Activated T-helper 1 cell treated with Interleukin-2 at 50 U/mL for 16 hours (primary cell): Measurements from ENCODE around the gene MLH1.
"Not testable (repeated sequence)": the region's sequence is repeated elsewhere in the genome, so short reads cannot be mapped to it uniquely, and the experiment has no call there.

Source experiments
- DNase-seq: peaks from one replicate; pipeline ENCODE4 v3.0.0-alpha.2; 2020; ENCODE audit warnings: low read depth

MLH1 gene

DNA sequence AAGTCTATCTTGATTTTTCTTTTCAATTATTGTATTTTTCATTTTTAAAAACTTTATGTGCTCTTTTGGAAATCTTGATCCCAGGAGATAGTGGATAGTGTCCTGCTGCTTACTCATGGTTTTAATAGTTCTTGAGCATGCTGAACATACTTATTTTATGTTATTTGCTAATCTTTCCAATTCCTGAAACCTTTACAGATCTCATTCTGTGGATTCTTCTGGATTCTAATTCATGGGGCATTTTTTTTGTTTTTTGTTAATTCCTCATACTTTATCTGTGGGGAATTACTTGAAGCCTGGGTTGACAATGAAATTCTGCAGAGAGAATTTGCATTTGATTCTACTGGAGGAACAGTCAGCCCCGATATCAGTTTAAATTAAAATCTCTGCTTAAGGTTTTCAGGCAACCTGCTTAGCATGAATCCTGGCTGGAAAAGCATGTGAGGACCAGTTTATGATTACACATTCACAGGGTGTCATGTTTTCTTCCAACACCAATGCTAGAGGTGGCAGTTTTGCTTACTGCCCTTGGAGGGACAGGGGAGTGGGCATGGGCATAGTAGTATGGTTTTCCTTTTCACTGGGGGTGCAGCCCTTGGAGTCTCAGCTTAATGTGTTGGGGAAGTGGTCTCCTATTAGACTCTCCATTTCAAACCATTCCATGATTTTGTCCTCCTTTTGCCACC, 46.0 kb downstream of the MLH1 start:
- DNase-seq, result no peak

DNA sequence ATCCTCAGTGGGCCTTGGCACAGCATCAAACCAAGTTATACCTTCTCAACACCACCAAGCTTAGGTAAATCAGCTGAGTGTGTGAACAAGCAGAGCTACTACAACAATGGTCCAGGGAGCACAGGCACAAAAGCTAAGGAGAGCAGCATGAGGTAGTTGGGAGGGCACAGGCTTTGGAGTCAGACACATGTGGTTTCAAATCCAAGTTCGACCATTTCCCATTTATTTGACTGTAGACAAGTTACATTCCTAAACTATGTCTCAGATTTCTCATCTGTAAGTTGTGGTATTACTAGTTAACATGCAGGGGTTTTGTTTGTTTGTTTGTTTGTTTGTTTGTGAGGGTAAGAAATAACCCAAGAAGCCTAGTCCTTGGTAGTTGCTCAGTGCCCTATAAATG, 46.9 kb downstream of the MLH1 start:
- DNase-seq, result no peak

DNA sequence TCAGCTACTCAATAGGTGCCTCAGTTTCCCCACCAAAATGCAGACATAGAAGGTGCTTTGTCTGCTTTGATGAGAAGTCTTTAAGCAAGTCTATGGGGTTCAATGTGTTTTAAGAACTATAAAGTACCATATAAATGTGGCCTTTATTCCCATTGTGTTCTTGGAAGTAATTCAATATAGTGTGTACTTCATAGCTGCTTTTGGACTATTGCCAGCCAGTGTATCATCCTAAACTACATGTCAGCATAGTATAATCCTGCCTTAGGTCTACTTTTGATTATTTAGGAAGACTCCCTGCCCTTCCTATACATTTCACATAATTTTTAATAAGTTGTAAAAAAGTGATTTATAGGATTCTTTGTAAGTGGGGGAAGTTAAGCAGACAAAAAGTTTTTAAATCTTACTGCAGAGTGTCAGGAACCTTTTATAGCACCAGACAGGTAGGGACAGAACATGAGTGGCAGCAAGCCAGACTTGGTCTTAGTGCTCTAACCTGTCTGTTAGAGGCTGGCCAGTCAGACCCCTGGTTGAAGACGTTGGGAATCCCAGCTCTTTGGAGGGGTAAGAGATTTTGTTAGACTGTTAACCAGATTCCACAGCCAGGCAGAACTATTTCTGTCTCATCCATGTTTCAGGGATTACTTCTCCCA, 48.4 kb downstream of the MLH1 start:
- no peak for DNase-seq

DNA sequence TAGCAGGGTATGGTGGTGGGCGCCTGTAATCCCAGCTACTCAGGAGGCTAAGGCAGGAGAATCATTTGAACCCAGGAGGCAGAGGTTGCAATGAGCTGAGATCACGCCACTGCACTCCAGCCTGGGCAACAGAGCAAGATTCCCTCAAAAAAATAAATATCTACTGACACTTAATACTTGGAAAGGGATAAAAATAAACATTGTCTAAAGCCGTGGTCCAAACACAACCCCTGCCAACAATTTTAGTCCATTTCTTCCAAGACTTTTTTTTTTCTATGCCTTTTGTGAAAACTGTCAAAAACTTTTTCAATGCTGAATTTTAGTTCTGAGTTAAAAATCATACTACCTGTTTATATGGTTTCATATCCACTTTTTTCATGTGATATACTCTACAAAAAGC, 49.4 kb downstream of the MLH1 start:
- DNase-seq, result not testable (repeated sequence)

DNA sequence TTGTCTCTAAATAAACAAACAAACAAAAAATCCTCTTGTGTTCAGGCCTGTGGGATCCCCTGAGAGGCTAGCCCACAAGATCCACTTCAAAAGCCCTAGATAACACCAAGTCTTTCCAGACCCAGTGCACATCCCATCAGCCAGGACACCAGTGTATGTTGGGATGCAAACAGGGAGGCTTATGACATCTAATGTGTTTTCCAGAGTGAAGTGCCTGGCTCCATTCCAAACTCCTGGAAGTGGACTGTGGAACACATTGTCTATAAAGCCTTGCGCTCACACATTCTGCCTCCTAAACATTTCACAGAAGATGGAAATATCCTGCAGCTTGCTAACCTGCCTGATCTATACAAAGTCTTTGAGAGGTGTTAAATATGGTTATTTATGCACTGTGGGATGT, 57.0 kb downstream of the MLH1 start:
- no peak for DNase-seq

DNA sequence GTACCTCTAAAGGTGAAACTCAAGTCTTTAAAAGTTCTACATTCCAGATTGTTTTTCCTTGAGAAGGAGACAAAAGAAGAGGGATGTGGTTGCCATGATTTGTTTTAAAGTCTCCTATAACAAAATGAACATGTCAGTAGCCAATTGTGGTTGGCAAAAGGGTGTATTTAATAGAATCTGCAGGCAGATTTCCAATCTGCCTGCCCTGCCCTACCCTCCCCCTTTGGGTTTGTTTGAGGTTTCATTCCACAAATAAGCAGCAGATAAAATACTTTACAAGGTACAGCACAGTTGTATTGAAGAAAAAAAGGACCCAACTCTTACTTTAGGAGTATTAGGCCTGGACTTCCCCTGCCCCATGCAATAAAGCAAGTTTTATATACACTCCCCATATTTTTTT, 59.5 kb downstream of the MLH1 start:
- no peak for DNase-seq

DNA sequence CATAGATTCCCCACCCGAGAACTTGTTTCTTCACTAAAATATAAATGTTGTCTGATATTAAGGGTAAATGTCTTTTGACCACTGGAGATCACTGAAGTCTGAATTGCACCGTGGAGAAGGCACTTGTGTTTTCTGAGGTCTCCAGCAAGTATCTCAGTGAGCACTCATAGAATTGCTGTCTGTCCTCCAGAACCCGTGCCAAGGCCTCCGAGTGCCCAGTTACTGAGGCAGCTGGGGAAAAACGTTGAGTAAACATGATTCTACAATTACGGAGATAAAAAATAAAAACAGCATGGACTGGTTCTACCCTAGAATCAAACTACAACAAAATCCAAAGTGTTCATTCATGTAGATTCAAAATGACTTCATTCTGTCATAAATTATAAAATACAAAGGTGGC, 60.0 kb downstream of the MLH1 start:
- DNase-seq, result no peak

DNA sequence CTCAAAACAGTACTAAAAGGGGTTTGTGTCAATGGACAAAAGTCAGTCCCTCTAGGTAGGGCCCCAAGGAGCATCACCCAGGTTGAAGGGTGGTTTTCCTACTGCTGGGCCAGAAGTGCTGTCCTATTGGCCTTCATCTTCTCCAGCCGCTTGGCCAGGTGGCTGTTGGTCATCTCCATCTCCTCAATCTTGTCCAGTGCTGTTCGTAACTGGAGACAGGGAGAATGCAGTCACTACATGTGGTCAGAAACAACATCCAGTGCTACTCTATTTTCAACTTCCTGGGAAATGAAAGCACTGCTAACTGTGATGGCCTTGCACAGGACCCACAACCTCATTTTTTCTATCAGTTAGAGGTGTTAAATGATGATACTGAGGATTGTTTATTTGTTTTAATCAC, 60.4 kb downstream of the MLH1 start:
- no peak for DNase-seq

DNA sequence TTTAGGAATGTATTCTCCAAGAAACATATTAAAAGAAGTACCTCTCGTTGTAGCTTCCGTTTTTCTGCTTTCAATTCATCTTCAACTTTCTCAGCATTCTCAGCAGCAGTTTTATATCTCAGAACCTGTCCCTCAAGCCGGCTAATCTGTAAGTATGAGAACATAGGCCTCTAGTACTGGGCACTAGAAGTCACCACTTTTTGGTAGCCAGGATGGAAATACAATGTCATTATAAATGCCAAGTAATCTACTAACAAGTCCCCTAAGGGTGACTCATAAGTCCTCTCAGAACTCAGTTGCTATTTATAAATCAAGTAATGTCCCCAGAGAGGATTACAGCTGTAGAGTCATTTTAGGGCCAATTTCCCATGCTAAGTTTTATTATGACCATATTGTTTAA, 61.1 kb downstream of the MLH1 start:
- DNase-seq, result no peak

DNA sequence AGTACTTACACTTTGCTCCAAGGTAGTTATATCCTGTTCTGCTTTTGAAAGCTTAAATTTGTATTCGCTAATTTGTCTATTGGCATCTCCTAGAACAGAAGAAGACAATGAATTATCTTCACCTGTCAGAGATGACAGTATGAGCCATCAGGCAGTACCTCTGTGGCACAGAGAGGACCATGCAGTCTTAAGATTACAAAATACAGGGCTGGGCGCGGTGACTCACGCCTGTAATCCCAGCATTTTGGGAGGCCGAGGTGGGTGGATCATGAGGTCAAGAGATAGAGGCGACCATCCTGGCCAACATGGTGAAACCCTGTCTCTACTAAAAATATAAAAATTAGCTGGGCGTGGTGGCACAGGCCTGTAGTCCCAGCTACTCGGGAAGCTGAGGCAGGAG, 61.8 kb downstream of the MLH1 start:
- DNase-seq, result not testable (repeated sequence)

DNA sequence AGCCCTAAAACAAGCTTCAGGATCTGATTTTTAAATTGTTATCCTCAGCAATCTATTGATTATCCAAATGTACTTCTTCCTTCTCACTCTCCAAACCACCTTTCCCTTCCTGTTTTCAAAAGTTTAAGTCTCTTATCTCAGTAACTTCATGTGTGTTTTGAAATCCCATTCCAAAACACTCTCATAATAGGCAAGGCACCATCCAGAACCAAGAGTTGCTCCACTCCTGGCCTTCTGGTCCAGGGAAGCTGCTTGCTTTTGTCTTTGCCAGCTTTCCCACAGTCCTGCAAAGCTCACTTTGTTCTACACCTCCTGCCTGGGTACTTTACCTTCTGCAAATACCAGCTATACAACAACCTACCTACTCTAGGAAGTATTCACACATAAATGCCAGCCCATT, 63.5 kb downstream of the MLH1 start:
- DNase-seq, result no peak

DNA sequence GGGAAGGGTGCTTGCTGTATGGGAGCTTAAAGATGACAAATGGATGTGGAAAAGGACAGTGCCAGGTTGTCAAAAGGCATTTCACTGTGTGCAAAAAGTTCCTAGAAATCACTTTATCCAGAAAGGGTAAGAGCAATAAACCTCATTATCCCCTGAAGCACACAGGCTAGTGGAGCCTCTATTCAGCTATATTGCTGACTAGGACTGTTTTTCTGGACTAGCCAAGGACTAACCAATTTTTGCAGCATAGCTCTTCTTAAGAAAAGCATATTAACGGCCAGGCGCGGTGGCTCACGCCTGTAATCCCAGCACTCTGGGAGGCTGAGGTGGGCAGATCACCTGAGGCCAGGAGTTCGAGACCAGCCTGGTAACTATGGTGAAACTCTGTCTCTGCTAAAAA, 64.8 kb downstream of the MLH1 start:
- no peak for DNase-seq

DNA sequence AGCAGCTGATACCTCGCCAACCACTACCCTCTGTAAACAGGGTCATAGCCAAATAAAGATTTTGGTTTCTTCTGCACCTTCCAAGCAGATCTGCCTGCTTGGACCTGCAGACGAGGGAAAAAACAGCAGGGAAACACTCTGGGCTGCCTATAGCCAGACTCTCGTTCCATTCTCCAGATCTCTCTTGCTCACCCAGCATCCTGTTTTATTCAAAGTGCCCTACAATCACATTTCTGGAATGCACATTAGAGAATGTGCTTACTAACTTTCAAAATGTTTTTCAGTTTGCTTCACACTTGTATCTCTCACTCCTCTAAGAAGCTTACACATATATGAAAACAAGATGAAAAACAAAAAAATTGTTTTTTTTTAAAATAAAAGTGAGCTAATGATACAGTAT, 71.4 kb downstream of the MLH1 start:
- no peak for DNase-seq

DNA sequence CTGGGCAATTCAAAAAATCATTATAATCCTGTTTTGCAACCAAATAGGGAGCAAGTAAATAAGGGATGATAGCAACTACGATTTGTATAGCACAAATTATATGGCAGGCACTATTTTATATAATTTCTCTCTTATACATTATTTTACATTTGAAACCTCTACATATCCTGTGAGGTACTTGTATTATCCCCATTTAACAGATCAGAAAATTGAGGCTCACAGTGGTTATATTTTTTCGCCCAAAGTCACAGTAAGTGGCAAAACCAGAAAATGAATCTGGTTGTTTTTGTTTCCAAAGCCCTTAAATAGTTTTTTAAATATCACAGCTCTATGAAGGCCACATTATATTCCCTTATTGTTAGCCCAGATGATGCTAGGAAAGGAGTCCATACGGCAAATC, 74.3 kb downstream of the MLH1 start:
- DNase-seq, result no peak

DNA sequence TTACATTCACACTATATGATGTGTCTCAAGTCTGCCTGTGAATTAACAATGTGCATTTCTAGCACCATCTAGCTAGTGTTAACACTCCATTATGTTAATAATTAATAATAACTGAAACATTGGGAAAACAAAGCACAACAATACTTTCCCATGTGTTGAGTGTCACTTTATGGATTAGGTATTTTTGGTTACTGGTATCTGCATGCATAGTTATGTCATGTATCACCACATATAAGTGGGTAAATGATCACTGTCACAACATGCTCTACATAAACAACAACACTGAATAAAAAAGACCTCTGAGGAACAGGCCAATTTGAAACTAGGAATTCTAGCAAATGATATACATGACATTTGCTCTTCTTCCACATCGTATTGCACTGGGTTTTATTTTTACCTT, 74.7 kb downstream of the MLH1 start:
- no peak for DNase-seq

DNA sequence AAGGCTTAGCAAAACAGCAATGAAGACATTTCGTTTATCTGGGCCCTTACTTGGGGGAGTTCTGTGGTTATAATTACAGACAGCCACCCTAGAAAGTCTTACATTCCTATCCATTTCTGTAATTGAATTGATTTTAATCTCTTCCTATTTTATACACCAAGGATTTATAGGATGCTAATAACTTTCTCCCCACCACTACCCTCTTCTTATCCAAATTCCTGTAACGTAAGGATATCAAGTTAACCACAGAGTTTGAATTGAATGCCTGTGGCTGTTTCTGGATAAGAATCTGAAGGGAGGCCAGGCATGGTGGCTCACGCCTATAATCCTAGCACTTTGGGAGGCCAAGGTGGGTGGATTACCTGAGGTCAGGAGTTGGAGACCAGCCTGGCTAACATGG, 78.6 kb downstream of the MLH1 start:
- DNase-seq, result no peak

DNA sequence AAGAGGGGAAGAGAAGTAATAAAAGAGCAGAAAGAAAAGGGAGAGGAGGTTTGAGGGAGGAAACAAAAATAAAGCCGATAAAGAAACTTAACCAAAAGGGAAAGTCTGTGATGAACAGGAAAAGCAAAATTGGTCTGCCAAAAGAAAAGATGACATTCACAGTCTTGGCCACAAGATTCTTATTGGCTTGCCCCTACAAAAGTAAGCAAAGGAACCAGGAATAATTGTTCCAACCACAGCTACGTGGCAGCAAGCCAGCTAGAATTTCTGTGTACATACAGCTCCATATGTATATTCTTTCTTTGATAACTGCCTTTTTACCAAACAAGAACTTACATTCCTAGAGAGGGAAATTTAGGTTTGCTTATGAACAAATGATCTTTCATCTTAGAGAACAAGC, 79.6 kb downstream of the MLH1 start:
- no peak for DNase-seq

DNA sequence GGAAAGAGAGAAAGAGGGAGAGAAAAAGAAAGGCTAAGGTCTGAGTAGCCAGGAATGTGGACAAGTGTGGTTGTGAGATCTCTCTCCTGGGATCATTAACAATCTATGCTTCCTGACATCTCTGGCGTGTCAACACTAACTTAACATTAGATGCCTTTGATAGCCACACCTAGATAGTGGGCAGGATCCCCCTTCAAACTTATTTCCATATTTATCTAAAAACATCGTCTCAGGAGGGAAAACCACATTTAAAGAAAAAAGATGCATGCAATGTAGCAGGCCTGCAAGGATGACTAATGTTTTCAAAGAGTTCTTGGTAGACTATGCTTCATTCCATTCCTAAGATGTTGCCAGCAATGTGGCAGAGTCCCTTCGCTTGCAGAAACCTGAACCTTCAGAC, 80.9 kb downstream of the MLH1 start:
- no peak for DNase-seq

DNA sequence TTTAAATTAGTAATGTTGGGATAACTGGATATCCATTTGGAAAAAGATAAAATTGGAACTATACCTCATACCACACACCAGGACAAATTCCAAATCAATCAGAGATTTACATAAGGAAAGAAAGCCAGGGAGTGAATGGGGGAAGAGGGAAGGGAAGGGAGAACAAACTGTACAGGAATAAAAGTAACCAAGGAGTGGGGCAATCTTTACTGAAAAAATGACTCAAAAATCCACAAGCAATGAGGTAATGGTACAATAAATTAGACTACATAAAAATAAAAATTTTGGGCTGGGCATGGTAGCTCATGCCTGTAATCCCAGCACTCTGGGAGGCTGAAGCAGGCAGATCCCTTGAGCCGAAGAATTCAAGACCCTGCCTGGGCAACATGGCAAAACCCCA, 82.6 kb downstream of the MLH1 start:
- no peak for DNase-seq

DNA sequence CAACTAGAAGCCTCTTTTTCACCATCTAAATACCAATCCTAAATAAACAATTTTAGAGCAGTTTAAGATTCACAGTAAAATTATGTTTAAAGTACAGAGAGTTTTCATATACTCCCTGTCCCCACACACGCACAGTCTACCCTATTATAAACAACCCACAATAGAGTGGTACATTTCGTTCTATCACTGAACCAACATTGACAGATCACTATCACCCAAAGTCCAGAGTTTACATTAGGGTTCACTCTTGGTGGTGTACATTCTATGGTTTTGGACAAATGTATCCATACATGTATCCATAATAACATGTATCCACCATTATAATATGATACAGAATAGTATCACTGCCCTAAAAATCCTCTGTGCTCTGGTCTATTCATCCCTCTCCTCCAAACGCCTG, 89.0 kb downstream of the MLH1 start:
- no peak for DNase-seq

DNA sequence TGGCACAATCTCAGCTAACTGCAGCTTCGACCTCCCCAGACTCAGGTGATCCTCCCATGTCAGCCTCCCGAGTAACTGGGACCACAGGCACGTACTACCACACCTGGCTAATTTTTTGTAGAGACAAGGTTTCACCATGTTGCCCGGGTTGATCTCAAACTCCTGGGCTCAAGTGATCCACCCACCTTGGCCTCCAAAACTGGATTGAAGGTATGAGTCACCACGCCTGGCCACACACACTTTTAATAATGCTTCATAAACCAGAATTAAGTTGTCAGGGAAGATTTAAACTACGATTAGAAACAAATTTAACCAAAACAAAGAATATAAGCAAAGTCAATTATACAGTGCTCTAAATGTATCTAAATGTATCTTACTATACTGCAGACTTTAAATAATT, 93.6 kb downstream of the MLH1 start:
- no peak for DNase-seq

DNA sequence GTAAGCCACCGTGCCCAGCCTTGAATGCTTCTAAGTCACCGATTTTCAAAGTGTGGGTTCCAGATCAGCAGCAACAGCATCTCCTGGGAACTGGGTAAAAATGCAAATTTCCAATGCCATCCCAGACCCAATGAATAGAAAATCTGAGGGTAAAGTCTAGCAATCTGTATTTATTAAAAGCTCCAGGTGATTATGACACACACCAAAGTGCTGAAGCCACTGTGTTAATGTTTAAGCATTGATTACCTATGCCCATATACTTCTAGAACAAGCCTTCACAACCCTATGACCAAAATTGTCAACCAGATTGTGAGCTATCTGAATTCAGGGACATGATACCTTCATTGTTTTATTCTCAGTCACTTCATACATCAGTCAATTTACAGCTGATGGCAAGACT, 94.6 kb downstream of the MLH1 start:
- no peak for DNase-seq

DNA sequence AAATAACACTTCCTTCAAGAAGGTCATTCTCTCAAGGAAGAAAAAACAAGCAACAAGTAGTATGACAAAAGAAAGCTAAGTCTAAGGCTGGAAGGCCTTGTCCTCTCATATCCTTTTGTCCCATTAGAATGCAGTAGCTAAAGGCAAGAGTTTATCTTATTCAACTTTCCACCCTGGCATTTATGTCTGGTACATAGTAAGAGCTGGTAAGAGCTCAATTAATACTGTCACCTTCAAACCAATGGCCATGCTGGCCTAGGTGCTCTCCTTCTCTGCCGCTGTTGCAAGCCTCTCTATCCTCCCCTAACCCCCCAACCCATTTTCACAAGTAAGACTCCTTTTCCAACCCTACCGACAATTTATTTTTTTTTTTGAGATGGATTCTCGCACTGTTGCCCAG, 99.2 kb downstream of the MLH1 start:
- DNase-seq, result no peak

DNA sequence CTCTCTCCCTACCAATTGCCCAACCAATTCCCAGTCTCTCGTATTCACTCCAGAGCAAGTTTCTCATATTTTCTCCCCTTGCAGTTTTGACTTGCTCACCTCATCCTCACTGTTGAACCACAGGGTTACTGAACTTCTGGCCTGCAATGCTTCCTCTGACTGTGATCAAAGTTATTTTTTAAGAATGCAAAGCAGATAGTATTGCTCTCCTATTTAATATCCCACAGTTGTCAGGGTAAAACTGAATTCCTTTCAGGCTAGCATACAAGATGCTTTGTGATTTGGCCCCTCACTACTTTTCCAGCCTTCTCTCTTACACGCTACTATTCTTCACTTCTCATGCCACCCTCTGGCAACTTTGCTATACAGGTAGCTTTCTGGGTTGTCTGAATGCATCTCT, 100.2 kb downstream of the MLH1 start:
- DNase-seq, result no peak
